HepG2 (cell line): ENCODE measurements around the gene PXDC1. TPM values are rescaled to one million over a fixed set of nuclear protein-coding genes. Genes with fewer than 3 reads are reported as not detected.

ENCODE experiments used
- ATAC-seq: fragments of 200-7000 bp; cut with Tn5 transposase; 3 replicates; pipeline ENCODE4 v1.9.1; 2020; ENCODE audit warnings: mild to moderate bottlenecking, moderate library complexity
- BruUV-seq: library from RNA; stranded (reverse); fragments of 400-500 nt; replicated peaks from 2 replicates; lab custom pipeline; 2021; lab: Mats Ljungman, UMichigan
- CTCF ChIA-PET: fragments of 300-600 bp; formaldehyde crosslinking; extraction: SDS; loops from one replicate; lab custom pipeline; 2021; ENCODE audit warnings: low total read pairs, inconsistent platforms, low intra/inter-chr PET ratio; lab: Yijun Ruan, JAX
- POLR2A ChIA-PET: fragments of 350-600 bp; sonication (Branson Sonifier 250); formaldehyde crosslinking; loops from one replicate; lab custom pipeline; 2020; ENCODE audit warnings: antibody characterized with exemption, inconsistent platforms; lab: Yijun Ruan, JAX
- DNase-seq: peaks from one replicate; pipeline ENCODE4 v3.0.0-alpha.2; 2015; ENCODE audit warnings: low spot score
- FAIRE-seq: peaks from 3 replicates; lab custom pipeline; 2011; peaks lifted over from hg19 to GRCh38; lab: Jason Lieb, UNC
- H2AFZ ChIP-seq: one replicate; pipeline ENCODE4 v1.6.1; 2011; ENCODE audit warnings: low read length, inconsistent platforms
- H3K27ac ChIP-seq: fragments of 300-600 bp; 3 replicates; pipeline ENCODE4 v1.8.0; 2011; ENCODE audit warnings: mixed run types, mild to moderate bottlenecking, mixed read lengths, low read length, inconsistent platforms; ENCODE audit not compliant: insufficient read depth; ENCODE audit errors: extremely low read length
- H3K27me3 ChIP-seq, 2 experiments: fragments of 200-600 bp in 1 of 2; 2 replicates in 1 of 2; 3 replicates in 1 of 2; pipeline versions ENCODE4 v1.6.0 to v1.8.0; 2011; ENCODE audit warnings: low read length in 2 of 2, mild to moderate bottlenecking in 2 of 2, moderate library complexity in 2 of 2, inconsistent platforms in 1 of 2; ENCODE audit not compliant: insufficient read depth in 2 of 2, control insufficient read depth in 1 of 2
- H3K36me3 ChIP-seq, 2 experiments: fragments of 200-600 bp in 1 of 2; replicated peaks in 1 of 2; 2 replicates in 1 of 2; 3 replicates in 1 of 2; pipeline versions ENCODE4 v1.5.1 to v1.8.0; 2011; ENCODE audit warnings: low read length in 2 of 2, inconsistent platforms in 1 of 2; ENCODE audit not compliant: insufficient read depth in 2 of 2, control insufficient read depth in 1 of 2
- H3K4me1 ChIP-seq: 2 replicates; pipeline ENCODE4 v1.5.1; 2012; ENCODE audit warnings: low read length, inconsistent platforms; ENCODE audit not compliant: insufficient read depth
- H3K4me2 ChIP-seq: 2 replicates; pipeline ENCODE4 v1.6.0; 2011; ENCODE audit warnings: low read depth, low read length, inconsistent platforms
- H3K4me3 ChIP-seq, 3 experiments: fragments of 200-600 bp in 1 of 3; sonication (generic), shearing (Covaris generic) in 1 of 3; replicated peaks in 1 of 3; 2 replicates each; pipeline ENCODE4 v1.5.1; 2011 to 2016; ENCODE audit warnings: low read length in 3 of 3, inconsistent platforms in 2 of 3, low read depth in 2 of 3, mild to moderate bottlenecking in 2 of 3, control low read depth in 1 of 3, mixed read lengths in 1 of 3; ENCODE audit not compliant: insufficient read depth in 1 of 3
- H3K79me2 ChIP-seq: one replicate; pipeline ENCODE4 v1.6.1; 2011; ENCODE audit warnings: low read length, inconsistent platforms; ENCODE audit not compliant: insufficient read depth
- H3K9ac ChIP-seq: 2 replicates; pipeline ENCODE4 v1.6.0; 2011; ENCODE audit warnings: mild to moderate bottlenecking, low read depth, low read length, inconsistent platforms; ENCODE audit not compliant: insufficient read depth
- H3K9me3 ChIP-seq: 2 replicates; pipeline ENCODE4 v1.5.1; 2012; ENCODE audit warnings: mild to moderate bottlenecking, low read length
- H4K20me1 ChIP-seq: 2 replicates; pipeline ENCODE4 v1.6.0; 2011; ENCODE audit warnings: inconsistent platforms, mild to moderate bottlenecking, low read length, moderate library complexity; ENCODE audit not compliant: insufficient read depth
- AGO2 ChIP-seq: fragments of 200-400 bp; formaldehyde crosslinking; optimal IDR thresholded peaks from 2 replicates; pipeline ENCODE3; 2017; ENCODE audit warnings: mild to moderate bottlenecking, low read depth, low read length, moderate library complexity
- REL ChIP-seq: sonication (generic); formaldehyde crosslinking; conservative IDR thresholded peaks from 2 replicates; pipeline ENCODE4 v1.8.0; 2022; ENCODE audit warnings: mild to moderate bottlenecking, missing genetic modification reagents, moderate library complexity
- SSRP1 ChIP-seq: IDR thresholded peaks from 2 replicates; pipeline ENCODE4 v1.6.1; 2016; ENCODE audit warnings: control low read depth
- ZNF547 ChIP-seq: sonication (generic); formaldehyde crosslinking; IDR thresholded peaks from 2 replicates; pipeline ENCODE4 v1.5.1; 2020; ENCODE audit warnings: mild to moderate bottlenecking, missing genetic modification reagents
- ZNF768 ChIP-seq: sonication (generic); formaldehyde crosslinking; IDR thresholded peaks from 2 replicates; pipeline ENCODE4 v1.4.0; 2020; ENCODE audit warnings: missing genetic modification reagents
- WGBS: methylation state at CpG from one replicate; pipeline ENCODE4 v1.1.6; 2017; ENCODE audit warnings: low lambda C conversion rate; 5-methylcytosine and 5-hydroxymethylcytosine counted together
- in situ Hi-C: cut with HindIII; loops from 2 replicates; pipeline ENCODE4 v1.10.0; 2017; ENCODE audit warnings: low pct_unique_long_range_greater_than_20kb; ENCODE audit not compliant: extremely low pct_ligation_motif_present
- intact Hi-C: fragments of 100-400 bp; cut with micrococcal nuclease; formaldehyde crosslinking; loops from one replicate; pipeline ENCODE4 v1.10.0; 2022; ENCODE audit not compliant: unreplicated experiment
- polyA plus RNA-seq, 8 experiments: library from polyadenylated mRNA; depleted of rRNA in 3 of 8; stranded (reverse) in 7 of 8; unstranded in 1 of 8; fragments of >200 nt; fragmentation: Illumina TruSeq in 4 of 8; extraction: Trizol in 4 of 8; gene quantifications; 2 replicates each; pipeline versions ENCODE4 v1.2.1 to v1.2.3, GENCODE V29; 2011 to 2016; ENCODE audit warnings: low read depth in 4 of 8, missing spikeins in 1 of 8, mixed read lengths in 1 of 8; ENCODE audit not compliant: insufficient read depth in 1 of 8
- total RNA-seq, 5 experiments: library from RNA; depleted of rRNA; stranded (reverse); fragments of >200 nt; fragmentation: Illumina TruSeq; extraction: Trizol; gene quantifications; 2 replicates each; pipeline ENCODE4 v1.2.3, GENCODE V29; 2016; ENCODE audit warnings: low read depth in 1 of 5
- TF ChIP-seq, protein P1 (sequence below): sonication (generic); formaldehyde crosslinking; IDR thresholded peaks from 2 replicates; pipeline ENCODE4 v1.5.1; 2020; ENCODE audit warnings: mild to moderate bottlenecking, missing genetic modification reagents, moderate library complexity

Gene PXDC1
- total and polyA plus RNA-seq, 2 of the 13 experiments (the other 11 are each of a cell fraction or from before 2014, with no cell fraction given): 32.4 to 34.7 TPM

DNA sequence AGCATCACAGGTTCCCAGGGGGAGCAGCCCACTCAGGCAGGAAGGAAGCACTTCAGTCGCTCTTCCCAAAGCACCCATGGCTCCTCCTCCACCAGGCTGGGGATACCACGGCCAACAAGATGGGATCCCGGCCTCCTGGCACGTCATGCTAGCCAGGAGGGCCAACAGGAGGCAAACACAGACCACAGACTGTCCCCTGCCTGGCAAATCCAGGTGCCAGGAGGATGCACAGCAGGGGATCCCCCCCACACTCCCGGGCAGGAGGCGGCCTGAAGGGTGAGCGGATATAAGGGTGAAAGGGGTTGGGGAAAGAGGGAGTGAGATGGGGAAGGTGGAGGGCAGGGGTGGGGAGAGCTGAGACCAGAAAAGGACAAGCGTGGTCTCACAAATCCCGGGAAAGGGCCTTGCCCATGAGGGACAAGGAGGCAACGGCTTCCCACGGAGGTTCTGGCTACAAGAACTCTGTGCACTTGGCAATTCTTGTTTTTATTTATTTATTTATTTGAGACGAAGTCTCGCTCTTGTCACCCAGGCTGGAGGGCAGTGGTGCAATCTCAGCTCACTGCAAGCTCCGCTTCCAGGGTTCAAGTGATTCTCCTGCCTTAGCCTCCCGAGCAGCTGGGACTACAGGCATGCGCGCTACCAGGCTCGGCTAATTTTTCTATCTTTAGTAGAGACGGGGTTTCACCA is 7.2 kb downstream of the PXDC1 start:
- H3K9me3 ChIP-seq: no peaks in the 10 kb centered on the region
- WGBS: 95% methylated on average over 19 of the region's 19 CpGs
- DNase-seq (no peak), FAIRE-seq (no peak), ATAC-seq (no peak)
- BruUV-seq: no TSS peak
- POLR2A ChIA-PET: interaction anchor here (0.8 to 1.9 kb wide), 4 partner anchors 8 to 248 kb away, joined by 3 to 6 read pairs (median 4); partner anchors contain the start of gene PXDC1
- peaks cover 84% of the 10 kb centered on the region for H3K4me1 ChIP-seq
- peaks cover 83% of the 10 kb centered on the region for H3K79me2 ChIP-seq
- in situ Hi-C loops: loop anchor here (5.0 kb wide), 2 partner anchors 183 to 248 kb away; no protein-coding TSS in a partner anchor
- peaks cover 66% of the 10 kb centered on the region for H4K20me1 ChIP-seq
- TF ChIP-seq REL: 0 out of 2 replicates have a peak, but pooled peaks have one; percentile 33
- TF ChIP-seq ZNF547: 0 out of 2 replicates have a peak, but pooled peaks have one; percentile 10
- peak; percentile 22 for TF ChIP-seq AGO2
- TF ChIP-seq, protein P1, sequence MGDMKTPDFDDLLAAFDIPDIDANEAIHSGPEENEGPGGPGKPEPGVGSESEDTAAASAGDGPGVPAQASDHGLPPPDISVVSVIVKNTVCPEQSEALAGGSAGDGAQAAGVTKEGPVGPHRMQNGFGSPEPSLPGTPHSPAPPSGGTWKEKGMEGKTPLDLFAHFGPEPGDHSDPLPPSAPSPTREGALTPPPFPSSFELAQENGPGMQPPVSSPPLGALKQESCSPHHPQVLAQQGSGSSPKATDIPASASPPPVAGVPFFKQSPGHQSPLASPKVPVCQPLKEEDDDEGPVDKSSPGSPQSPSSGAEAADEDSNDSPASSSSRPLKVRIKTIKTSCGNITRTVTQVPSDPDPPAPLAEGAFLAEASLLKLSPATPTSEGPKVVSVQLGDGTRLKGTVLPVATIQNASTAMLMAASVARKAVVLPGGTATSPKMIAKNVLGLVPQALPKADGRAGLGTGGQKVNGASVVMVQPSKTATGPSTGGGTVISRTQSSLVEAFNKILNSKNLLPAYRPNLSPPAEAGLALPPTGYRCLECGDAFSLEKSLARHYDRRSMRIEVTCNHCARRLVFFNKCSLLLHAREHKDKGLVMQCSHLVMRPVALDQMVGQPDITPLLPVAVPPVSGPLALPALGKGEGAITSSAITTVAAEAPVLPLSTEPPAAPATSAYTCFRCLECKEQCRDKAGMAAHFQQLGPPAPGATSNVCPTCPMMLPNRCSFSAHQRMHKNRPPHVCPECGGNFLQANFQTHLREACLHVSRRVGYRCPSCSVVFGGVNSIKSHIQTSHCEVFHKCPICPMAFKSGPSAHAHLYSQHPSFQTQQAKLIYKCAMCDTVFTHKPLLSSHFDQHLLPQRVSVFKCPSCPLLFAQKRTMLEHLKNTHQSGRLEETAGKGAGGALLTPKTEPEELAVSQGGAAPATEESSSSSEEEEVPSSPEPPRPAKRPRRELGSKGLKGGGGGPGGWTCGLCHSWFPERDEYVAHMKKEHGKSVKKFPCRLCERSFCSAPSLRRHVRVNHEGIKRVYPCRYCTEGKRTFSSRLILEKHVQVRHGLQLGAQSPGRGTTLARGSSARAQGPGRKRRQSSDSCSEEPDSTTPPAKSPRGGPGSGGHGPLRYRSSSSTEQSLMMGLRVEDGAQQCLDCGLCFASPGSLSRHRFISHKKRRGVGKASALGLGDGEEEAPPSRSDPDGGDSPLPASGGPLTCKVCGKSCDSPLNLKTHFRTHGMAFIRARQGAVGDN (CRISPR knock-in tag): 0 out of 2 replicates have a peak, but pooled peaks have one; percentile 21
- TF ChIP-seq ZNF768 (CRISPR knock-in tag): 0 out of 2 replicates have a peak, but pooled peaks have one; percentile 18
- no peak for TF ChIP-seq SSRP1 (CRISPR knock-in tag)
- H3K27ac ChIP-seq: no peak overlapping the region
- H3K4me2 ChIP-seq: no peak overlapping the region
- H3K4me3 ChIP-seq: no peak overlapping the region
- intact Hi-C loops: no loop called here
- no peaks in the 10 kb centered on the region for H3K27me3 ChIP-seq
- H3K36me3 ChIP-seq: peaks cover 9 to 28% of the 10 kb centered on the region in 2 experiments; a peak in 4 of 5 replicates
- CTCF ChIA-PET: interaction anchor here (2.7 to 3.5 kb wide), 2 partner anchors 234 to 246 kb away, joined by 35 to 45 read pairs; no protein-coding TSS in a partner anchor
- no peak overlapping the region for H3K9ac ChIP-seq
- no peak overlapping the region for H2AFZ ChIP-seq
